IMR-90 (cell line): ENCODE measurements around the gene PPIL4. TPM values are rescaled to one million over a fixed set of nuclear protein-coding genes. Genes with fewer than 3 reads are reported as not detected.

Experiments
- ATAC-seq: fragments of 200-7000 bp; cut with Tn5 transposase; 2 replicates; pipeline ENCODE4 v1.9.1; 2020; ENCODE audit warnings: low read depth, mild to moderate bottlenecking, moderate library complexity
- BruUV-seq: library from RNA; stranded (reverse); fragments of 400-500 nt; replicated peaks from 2 replicates; lab custom pipeline; 2021; lab: Mats Ljungman, UMichigan
- CTCF ChIA-PET: fragments of 300-600 bp; formaldehyde crosslinking; extraction: SDS; loops from one replicate; lab custom pipeline; 2021; ENCODE audit warnings: antibody characterized with exemption; lab: Yijun Ruan, JAX
- POLR2A ChIA-PET: fragments of 300-600 bp; sonication (Branson Sonifier 250); formaldehyde crosslinking; loops from one replicate; lab custom pipeline; 2022; ENCODE audit warnings: antibody characterized with exemption; ENCODE audit not compliant: unreplicated experiment; lab: Charles Lee
- DNase-seq: peaks from one replicate; pipeline ENCODE4 v3.0.0; 2013
- H2AFZ ChIP-seq: replicated peaks from 2 replicates; pipeline ENCODE3; 2013; ENCODE audit warnings: low read length, mild to moderate bottlenecking; ENCODE audit not compliant: poor library complexity
- H2AK5ac ChIP-seq: 2 replicates; pipeline ENCODE4 v1.6.1; 2013; ENCODE audit warnings: low read depth, low read length, inconsistent platforms
- H2AK9ac ChIP-seq: replicated peaks from 2 replicates; pipeline ENCODE3; 2013; ENCODE audit warnings: mild to moderate bottlenecking, low read depth, low read length, moderate library complexity; ENCODE audit not compliant: poor library complexity
- H2BK120ac ChIP-seq: 2 replicates; pipeline ENCODE4 v1.6.1; 2013; ENCODE audit warnings: low read depth, low read length, inconsistent platforms
- H2BK15ac ChIP-seq: 3 replicates; pipeline ENCODE4 v1.6.1; 2013; ENCODE audit warnings: low read depth, low read length, inconsistent platforms
- H2BK20ac ChIP-seq: 2 replicates; pipeline ENCODE4 v1.6.1; 2013; ENCODE audit warnings: low read depth, mild to moderate bottlenecking, inconsistent platforms, low read length, moderate library complexity
- H2BK5ac ChIP-seq: 2 replicates; pipeline ENCODE4 v1.6.1; 2013; ENCODE audit warnings: mild to moderate bottlenecking, low read depth, low read length, inconsistent platforms; ENCODE audit not compliant: poor library complexity, severe bottlenecking
- H3K14ac ChIP-seq: replicated peaks from 2 replicates; pipeline ENCODE4 v1.6.1; 2013; ENCODE audit warnings: low read depth, low read length, inconsistent platforms
- H3K18ac ChIP-seq: 2 replicates; pipeline ENCODE4 v1.6.1; 2013; ENCODE audit warnings: low read depth, low read length, control low read depth
- H3K23ac ChIP-seq: 2 replicates; pipeline ENCODE4 v1.6.1; 2013; ENCODE audit warnings: low read depth, low read length, inconsistent platforms
- H3K27ac ChIP-seq: 2 replicates; pipeline ENCODE4 v1.5.1; 2013; ENCODE audit warnings: mild to moderate bottlenecking, control low read depth, low read length; ENCODE audit not compliant: insufficient read depth
- H3K27me3 ChIP-seq: 2 replicates; pipeline ENCODE4 v1.6.1; 2013; ENCODE audit warnings: low read length; ENCODE audit not compliant: control insufficient read depth, insufficient read depth
- H3K36me3 ChIP-seq: 2 replicates; pipeline ENCODE4 v1.6.1; 2013; ENCODE audit warnings: low read length, mixed read lengths; ENCODE audit not compliant: control insufficient read depth, insufficient read depth
- H3K4ac ChIP-seq: 2 replicates; pipeline ENCODE4 v1.6.1; 2013; ENCODE audit warnings: low read depth, low read length, inconsistent platforms
- H3K4me1 ChIP-seq: 2 replicates; pipeline ENCODE4 v1.6.1; 2013; ENCODE audit warnings: low read length, mixed read lengths; ENCODE audit not compliant: control insufficient read depth, insufficient read depth
- H3K4me2 ChIP-seq: 2 replicates; pipeline ENCODE4 v1.6.1; 2013; ENCODE audit warnings: low read depth, mild to moderate bottlenecking, control low read depth, low read length, moderate library complexity
- H3K4me3 ChIP-seq: 2 replicates; pipeline ENCODE4 v1.5.1; 2013; ENCODE audit warnings: low read depth, mild to moderate bottlenecking, control low read depth, low read length, moderate library complexity; ENCODE audit not compliant: insufficient read depth
- H3K56ac ChIP-seq: 2 replicates; pipeline ENCODE4 v1.6.1; 2013; ENCODE audit warnings: low read length, inconsistent platforms; ENCODE audit not compliant: insufficient read depth; ENCODE audit errors: extremely low read depth
- H3K79me1 ChIP-seq, 2 experiments: 2 replicates each; pipeline ENCODE4 v1.6.1; 2013; ENCODE audit warnings: low read length in 2 of 2, inconsistent platforms in 1 of 2, low read depth in 1 of 2
- H3K9ac ChIP-seq: 2 replicates; pipeline ENCODE4 v1.6.1; 2013; ENCODE audit warnings: low read depth, low read length, control low read depth
- H3K9me1 ChIP-seq: 2 replicates; pipeline ENCODE4 v1.6.1; 2013; ENCODE audit warnings: low read length, inconsistent platforms; ENCODE audit not compliant: insufficient read depth
- H3K9me3 ChIP-seq: 2 replicates; pipeline ENCODE4 v1.6.1; 2013; ENCODE audit warnings: low read length; ENCODE audit not compliant: control insufficient read depth, insufficient read depth
- H4K20me1 ChIP-seq: 2 replicates; pipeline ENCODE4 v1.6.1; 2013; ENCODE audit warnings: low read length, inconsistent platforms; ENCODE audit not compliant: insufficient read depth
- H4K5ac ChIP-seq: 2 replicates; pipeline ENCODE4 v1.6.1; 2013; ENCODE audit warnings: mild to moderate bottlenecking, low read depth, low read length, control low read depth
- H4K8ac ChIP-seq, 2 experiments: 2 replicates each; pipeline ENCODE4 v1.6.1; 2013; ENCODE audit warnings: low read depth in 2 of 2, low read length in 2 of 2, control low read depth in 1 of 2, inconsistent platforms in 1 of 2
- H4K91ac ChIP-seq: 2 replicates; pipeline ENCODE4 v1.6.1; 2013; ENCODE audit warnings: low read depth, low read length, inconsistent platforms; ENCODE audit not compliant: insufficient read depth
- BHLHE40 ChIP-seq: fragments of 150-350 bp; IDR thresholded peaks from 2 replicates; pipeline ENCODE4 v1.6.1; 2016; ENCODE audit warnings: mild to moderate bottlenecking, low read depth, low read length
- CEBPB ChIP-seq: IDR thresholded peaks from 2 replicates; pipeline ENCODE4 v1.6.1; 2012; ENCODE audit warnings: low read depth, low read length, improper control_type of control experiment
- CTCF ChIP-seq: conservative IDR thresholded peaks from 2 replicates; pipeline ENCODE4 v1.5.1; 2012; ENCODE audit warnings: mild to moderate bottlenecking, low read depth, low read length, improper control_type of control experiment
- ELK1 ChIP-seq: fragments of 150-350 bp; IDR thresholded peaks from 2 replicates; pipeline ENCODE4 v1.6.1; 2016; ENCODE audit warnings: low read depth, mild to moderate bottlenecking, low read length, moderate library complexity, borderline replicate concordance
- MAFK ChIP-seq: IDR thresholded peaks from 2 replicates; pipeline ENCODE4 v1.6.1; 2012; ENCODE audit warnings: low read depth, low read length, improper control_type of control experiment
- MAZ ChIP-seq: IDR thresholded peaks from 2 replicates; pipeline ENCODE4 v1.6.1; 2012; ENCODE audit warnings: low read depth, mild to moderate bottlenecking, low read length, improper control_type of control experiment, moderate library complexity, borderline replicate concordance
- NFE2L2 ChIP-seq: fragments of 150-350 bp; IDR thresholded peaks from 2 replicates; pipeline ENCODE4 v1.6.1; 2016; ENCODE audit warnings: low read depth, mild to moderate bottlenecking, low read length
- RAD21 ChIP-seq: IDR thresholded peaks from 2 replicates; pipeline ENCODE4 v1.6.1; 2012; ENCODE audit warnings: low read length, improper control_type of control experiment
- RCOR1 ChIP-seq: IDR thresholded peaks from 2 replicates; pipeline ENCODE4 v1.6.1; 2012; ENCODE audit warnings: mild to moderate bottlenecking, low read length, improper control_type of control experiment; ENCODE audit not compliant: insufficient replicate concordance
- RFX5 ChIP-seq: IDR thresholded peaks from 2 replicates; pipeline ENCODE4 v1.8.0; 2012; ENCODE audit warnings: low read depth, mild to moderate bottlenecking, low read length, moderate library complexity
- USF2 ChIP-seq: fragments of 150-350 bp; IDR thresholded peaks from 2 replicates; pipeline ENCODE4 v1.6.1; 2017; ENCODE audit warnings: mild to moderate bottlenecking, antibody characterized with exemption, low read length, low read depth
- WGBS, 2 experiments: methylation state at CpG; one replicate each; pipeline versions ENCODE4 v1.1.5 to v1.1.7; 2013; ENCODE audit warnings: missing lambda C conversion rate in 2 of 2; ENCODE audit not compliant: insufficient read length in 1 of 2; ENCODE audit errors: extremely low coverage in 2 of 2; 5-methylcytosine and 5-hydroxymethylcytosine counted together
- dilution Hi-C: fragments of 300-500 bp; cut with HindIII; formaldehyde crosslinking; loops from one replicate; pipeline ENCODE4 v1.14.3; 2018; ENCODE audit warnings: low sequenced_read_pairs; ENCODE audit not compliant: unreplicated experiment
- in situ Hi-C: fragments of 300-500 bp; cut with MboI; formaldehyde crosslinking; loops from 3 replicates; pipeline ENCODE4 v1.14.3; 2019; ENCODE audit warnings: low sequenced_read_pairs, inconsistent platforms, mixed read lengths
- intact Hi-C: fragments of 100-400 bp; cut with micrococcal nuclease; formaldehyde crosslinking; loops from 2 replicates; pipeline ENCODE4 v1.10.0; 2022
- polyA plus RNA-seq, 3 experiments: library from polyadenylated mRNA; depleted of rRNA; stranded (reverse); fragments of >200 nt; gene quantifications; 2 replicates each; pipeline ENCODE4 v1.2.3, GENCODE V29; 2012; ENCODE audit warnings: low replicate concordance in 1 of 3
- total RNA-seq: library from RNA; depleted of rRNA; stranded (reverse); fragments of >200 nt; gene quantifications from 2 replicates; pipeline ENCODE4 v1.2.3, GENCODE V29; 2012

PPIL4 gene
- total and polyA plus RNA-seq, 2 of the 4 experiments (the other 2 are of a cell fraction) = 10.6 to 13.3 TPM

GRCh38 chr6:149456311-149457021, 89.4 kb downstream of the PPIL4 start:
- dilution Hi-C loops (no loop called here), in situ Hi-C loops (no loop called here), intact Hi-C loops (no loop called here)
- Histone ChIP-seq H3K36me3 (no peaks in the 10 kb centered on the region), H2BK5ac (no peak overlapping the region), H2AFZ (no peak overlapping the region), H2AK5ac (no peak overlapping the region), H2AK9ac (no peak overlapping the region), H3K9me3 (no peaks in the 10 kb centered on the region), H4K5ac (no peak overlapping the region), H2BK20ac (no peak overlapping the region), H3K23ac (no peak overlapping the region), H3K9me1 (peaks cover 3% of the 10 kb centered on the region; the same call in 1 of the 2 replicates), H3K14ac (no peak overlapping the region), H2BK15ac (no peak overlapping the region), H3K4me1 (peaks cover 14% of the 10 kb centered on the region), H3K9ac (no peak overlapping the region), H3K18ac (no peak overlapping the region), H3K4me3 (no peak overlapping the region), H3K27ac (no peak overlapping the region), H3K27me3 (peaks cover 4% of the 10 kb centered on the region; the same call in 1 of the 2 replicates), H3K4ac (no peak overlapping the region), H4K91ac (no peak overlapping the region), H3K4me2 (no peak overlapping the region), H2BK120ac (no peak overlapping the region), H3K56ac (no peak overlapping the region), H3K79me1 (no peaks in the 10 kb centered on the region), H4K20me1 (no peaks in the 10 kb centered on the region), H4K8ac (no peak overlapping the region)
- ChIA-PET CTCF (no interaction called here), POLR2A (no interaction called here)
- ATAC-seq (no peak), DNase-seq (no peak)
- WGBS, 2 experiments = 92% methylated on average over 36 of the region's 49 CpGs; no CpG with 5 or more reads in 1 of the 2 experiments
- no TSS peak for BruUV-seq
- TF ChIP-seq RAD21 = no peak
- TF ChIP-seq RFX5 = no peak
- TF ChIP-seq ELK1 = no peak
- TF ChIP-seq CEBPB = no peak
- TF ChIP-seq MAZ = no peak
- no peak for TF ChIP-seq RCOR1
- TF ChIP-seq CTCF = no peak
- TF ChIP-seq MAFK = no peak
- no peak for TF ChIP-seq BHLHE40
- no peak for TF ChIP-seq NFE2L2
- no peak for TF ChIP-seq USF2
